ENCODE measurements around the gene ARHGAP9.
"Not testable (repeated sequence)": the region's sequence is repeated elsewhere in the genome, so short reads cannot be mapped to it uniquely, and the experiment has no call there.

The ARHGAP9 gene

GRCh38 chr12:57517187-57517586 is 37.5 kb upstream of the ARHGAP9 start:
- no peak for FAIRE-seq

- no peak for FAIRE-seq
Observed at GRCh38 chr12:57516617-57517153, 37.0 kb upstream of the ARHGAP9 start.

- FAIRE-seq: no peak
Observed at GRCh38 chr12:57515934-57516541, 36.4 kb upstream of the ARHGAP9 start.

- FAIRE-seq: no peak
Observed at GRCh38 chr12:57515408-57515933, 35.8 kb upstream of the ARHGAP9 start.

- FAIRE-seq: no peak
Observed at GRCh38 chr12:57514720-57515407, 35.2 kb upstream of the ARHGAP9 start.

- FAIRE-seq: not testable (repeated sequence)
Observed at GRCh38 chr12:57514246-57514645, 34.6 kb upstream of the ARHGAP9 start.

- FAIRE-seq: not testable (repeated sequence)
Observed at GRCh38 chr12:57513677-57514076, 34.0 kb upstream of the ARHGAP9 start.

GRCh38 chr12:57513266-57513665 is 33.6 kb upstream of the ARHGAP9 start:
- FAIRE-seq: no peak

- FAIRE-seq: no peak
Observed at GRCh38 chr12:57512665-57513064, 33.0 kb upstream of the ARHGAP9 start.

- FAIRE-seq: no peak
Observed at GRCh38 chr12:57511588-57512325, 32.1 kb upstream of the ARHGAP9 start.

- no peak for FAIRE-seq
Observed at GRCh38 chr12:57511161-57511560, 31.5 kb upstream of the ARHGAP9 start.

GRCh38 chr12:57507796-57508195 is 28.1 kb upstream of the ARHGAP9 start:
- FAIRE-seq: not testable (repeated sequence)

GRCh38 chr12:57506541-57506940 is 26.9 kb upstream of the ARHGAP9 start:
- FAIRE-seq: not testable (repeated sequence)

- FAIRE-seq: not testable (repeated sequence)
Observed at GRCh38 chr12:57502311-57502969, 22.8 kb upstream of the ARHGAP9 start.

GRCh38 chr12:57500213-57500612 is 20.5 kb upstream of the ARHGAP9 start:
- FAIRE-seq: no peak

GRCh38 chr12:57498571-57498970 is 18.9 kb upstream of the ARHGAP9 start:
- FAIRE-seq: no peak

- FAIRE-seq: no peak
Observed at GRCh38 chr12:57498132-57498502, 18.5 kb upstream of the ARHGAP9 start.

GRCh38 chr12:57497223-57498131 is 17.8 kb upstream of the ARHGAP9 start:
- no peak for FAIRE-seq

- no peak for FAIRE-seq
Observed at GRCh38 chr12:57496822-57497221, 17.2 kb upstream of the ARHGAP9 start.

- FAIRE-seq: not testable (repeated sequence)
Observed at GRCh38 chr12:57495051-57495701, 15.5 kb upstream of the ARHGAP9 start.

All from A204.1 (cell line).